Renal pelvis (tissue), 4 donors: ENCODE data around the gene SMC1B. TPM values are rescaled to one million over a fixed set of nuclear protein-coding genes. Genes with fewer than 3 reads are reported as not detected.
"Not testable (repeated sequence)": the region's sequence is repeated elsewhere in the genome, so short reads cannot be mapped to it uniquely, and the experiment has no call there.

Source experiments
- DNase-seq: peaks from one replicate; pipeline ENCODE4 v3.0.0-alpha.2; 2013
- polyA plus RNA-seq, 3 donors: library from polyadenylated mRNA; unstranded; fragments of 120-200 nt; gene quantifications; one replicate each; pipeline ENCODE4 v1.2.1, GENCODE V29; 2013; ENCODE audit not compliant: insufficient read length in 3 of 3

The SMC1B gene
- polyA plus RNA-seq, 3 donors: 0.13 to 0.25 (median 0.13) TPM

DNA sequence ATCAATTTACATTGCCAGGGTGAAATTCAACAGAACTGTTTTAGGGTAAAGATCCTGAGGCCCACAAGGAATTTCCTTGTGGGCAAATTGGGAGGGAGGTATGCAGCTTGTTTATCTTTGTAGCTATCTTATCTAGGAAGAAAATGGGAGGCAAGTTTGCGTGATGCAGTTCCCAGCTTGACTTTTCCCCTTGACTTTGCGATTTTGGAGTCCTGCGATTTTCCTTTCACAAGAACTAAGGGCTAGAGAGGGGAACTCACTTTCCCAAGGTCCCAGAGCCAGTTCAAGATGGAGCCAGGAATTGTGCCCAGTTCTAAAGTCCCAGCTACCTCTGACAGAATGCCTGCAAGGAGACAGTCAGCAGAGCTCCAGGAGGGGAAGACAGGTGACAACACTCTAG lies 30.8 kb upstream of the SMC1B start:
- DNase-seq: no peak

GRCh38 chr22:45442116-45442515 lies 28.7 kb upstream of the SMC1B start:
- no peak for DNase-seq

DNA sequence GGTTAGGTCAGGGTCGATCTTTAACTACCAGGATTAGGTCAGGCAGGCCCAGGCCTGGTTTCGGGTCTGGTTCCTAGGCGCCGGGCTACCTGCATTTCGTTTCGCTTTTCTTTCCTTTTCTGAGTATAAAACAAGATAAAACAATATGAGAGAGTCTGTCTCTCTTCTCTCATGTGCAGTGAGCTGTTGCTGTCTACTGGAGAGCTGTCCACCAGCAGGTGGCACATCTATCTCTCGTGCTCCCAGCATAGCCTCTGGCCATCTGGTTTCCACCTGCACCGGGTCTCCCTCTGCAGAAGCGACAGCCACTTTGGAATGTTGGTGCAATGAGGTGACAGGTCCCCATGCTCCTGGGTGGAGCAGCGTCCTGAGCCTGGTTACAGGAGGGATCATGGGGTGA lies 27.7 kb upstream of the SMC1B start:
- peak; percentile 59 for DNase-seq

GRCh38 chr22:45440688-45441087 lies 27.3 kb upstream of the SMC1B start:
- not testable (repeated sequence) for DNase-seq

GRCh38 chr22:45438336-45438735 lies 24.9 kb upstream of the SMC1B start:
- DNase-seq: no peak

DNA sequence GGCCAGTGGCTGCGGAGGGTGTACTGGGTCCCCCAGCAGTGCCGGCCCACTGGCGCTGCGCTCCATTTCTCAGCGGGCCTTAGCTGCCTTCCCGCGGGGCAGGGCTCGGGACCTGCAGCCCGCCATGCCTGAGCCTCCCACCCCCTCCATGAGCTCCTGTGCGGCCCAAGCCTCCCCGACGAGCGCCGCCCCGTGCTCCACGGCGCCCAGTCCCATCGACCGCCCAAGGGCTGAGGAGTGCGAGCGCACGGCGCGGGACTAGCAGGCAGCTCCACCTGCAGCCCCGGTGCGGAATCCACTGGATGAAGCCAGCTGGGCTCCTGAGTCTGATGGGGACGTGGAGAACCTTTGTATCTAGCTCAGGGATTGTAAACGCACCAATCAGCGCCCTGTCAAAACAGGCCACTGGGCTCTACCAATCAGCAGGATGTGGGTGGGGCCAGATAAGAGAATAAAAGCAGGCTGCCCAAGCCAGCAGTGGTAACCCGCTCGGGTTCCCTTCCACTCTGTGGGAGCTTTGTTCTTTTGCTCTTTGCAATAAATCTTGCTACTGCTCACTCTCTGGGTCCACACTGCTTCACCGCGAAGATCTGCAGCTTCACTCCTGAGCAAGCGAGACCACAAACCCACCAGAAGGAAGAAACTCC lies 23.6 kb upstream of the SMC1B start:
- DNase-seq: not testable (repeated sequence)

GRCh38 chr22:45435544-45436139 lies 22.2 kb upstream of the SMC1B start:
- DNase-seq: peak; percentile 88

DNA sequence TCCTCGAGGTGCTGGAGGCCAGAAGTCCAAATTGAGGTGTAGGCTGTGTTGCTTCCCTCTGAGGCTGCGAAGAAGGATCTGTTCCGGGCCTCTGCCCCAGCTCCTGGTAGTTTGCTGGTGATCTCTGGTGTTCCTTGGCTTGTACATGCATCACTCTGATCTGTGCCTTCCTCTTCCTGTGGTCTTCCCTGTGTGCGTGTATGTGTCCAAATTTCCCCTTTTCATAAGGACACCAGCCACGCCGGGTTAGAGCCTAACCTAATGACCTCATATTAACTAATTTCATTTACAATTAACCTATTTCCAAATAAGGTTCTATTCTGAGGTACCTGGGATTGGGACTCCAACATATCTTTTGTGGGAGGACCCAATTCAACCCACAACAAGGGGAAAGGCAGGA lies 21.6 kb upstream of the SMC1B start:
- no peak for DNase-seq

DNA sequence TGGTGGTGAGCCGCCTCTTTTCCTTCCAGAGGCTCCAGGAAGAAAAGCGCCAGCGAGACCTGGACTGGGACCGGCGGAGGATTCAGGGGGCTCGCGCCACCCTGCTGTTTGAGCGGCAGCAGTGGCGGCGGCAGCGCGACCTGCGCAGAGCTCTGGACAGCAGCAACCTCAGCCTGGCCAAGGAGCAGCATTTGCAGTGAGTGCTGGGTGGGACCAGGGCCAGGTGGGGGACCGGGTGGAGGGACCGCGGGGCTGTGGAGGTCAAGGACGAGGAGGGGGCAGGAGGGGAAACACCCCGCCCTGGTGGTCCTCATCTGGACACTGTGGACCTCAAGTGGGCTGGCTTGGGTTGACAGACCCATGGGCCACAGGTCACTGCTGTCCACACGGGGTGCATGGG lies 17.5 kb upstream of the SMC1B start:
- no peak for DNase-seq

GRCh38 chr22:45429981-45430775 lies 16.8 kb upstream of the SMC1B start:
- no peak for DNase-seq

DNA sequence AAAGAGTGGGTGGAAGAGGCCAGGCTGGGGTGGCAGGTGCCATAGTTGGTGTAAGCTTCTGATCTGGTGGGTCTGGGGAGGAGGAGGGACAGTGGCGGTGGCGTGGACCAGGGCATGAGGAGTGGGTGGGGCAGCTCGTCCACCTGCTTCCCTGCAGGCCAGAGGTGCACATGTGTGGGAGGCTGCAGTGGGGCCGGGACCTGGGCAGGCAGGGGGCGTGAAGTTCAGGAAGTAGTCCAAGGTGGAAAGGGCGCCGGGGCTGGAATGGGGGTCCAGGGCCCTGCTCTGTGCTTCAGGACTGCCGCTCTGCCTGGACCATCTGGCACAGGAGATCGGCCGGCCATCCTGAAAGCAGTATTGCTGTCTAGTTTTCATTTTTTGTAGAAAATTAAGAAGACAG lies 16.0 kb upstream of the SMC1B start:
- DNase-seq: no peak

GRCh38 chr22:45428391-45429385 lies 15.3 kb upstream of the SMC1B start:
- no peak for DNase-seq

GRCh38 chr22:45427114-45427513 lies 13.7 kb upstream of the SMC1B start:
- no peak for DNase-seq

DNA sequence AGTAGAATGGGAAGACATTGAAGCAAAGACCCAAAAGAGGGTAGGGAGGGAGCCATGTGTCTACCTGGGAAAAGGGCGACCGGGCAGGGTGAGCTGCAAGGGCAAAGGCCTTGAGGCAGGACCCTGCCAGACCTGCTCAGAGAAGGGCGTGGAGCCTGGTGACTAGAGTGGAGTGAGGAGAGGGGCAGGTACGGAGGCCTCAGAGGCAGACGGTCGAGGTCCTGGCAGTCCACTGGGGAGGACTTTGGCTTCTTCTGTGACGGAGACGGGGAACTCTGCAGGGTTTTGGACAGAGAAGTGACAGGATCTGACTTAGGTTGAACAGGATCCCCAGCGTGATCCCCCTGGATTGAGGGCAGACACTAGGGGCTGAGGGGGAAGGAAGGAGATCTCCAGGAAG lies 13.0 kb upstream of the SMC1B start:
- DNase-seq: no peak

DNA sequence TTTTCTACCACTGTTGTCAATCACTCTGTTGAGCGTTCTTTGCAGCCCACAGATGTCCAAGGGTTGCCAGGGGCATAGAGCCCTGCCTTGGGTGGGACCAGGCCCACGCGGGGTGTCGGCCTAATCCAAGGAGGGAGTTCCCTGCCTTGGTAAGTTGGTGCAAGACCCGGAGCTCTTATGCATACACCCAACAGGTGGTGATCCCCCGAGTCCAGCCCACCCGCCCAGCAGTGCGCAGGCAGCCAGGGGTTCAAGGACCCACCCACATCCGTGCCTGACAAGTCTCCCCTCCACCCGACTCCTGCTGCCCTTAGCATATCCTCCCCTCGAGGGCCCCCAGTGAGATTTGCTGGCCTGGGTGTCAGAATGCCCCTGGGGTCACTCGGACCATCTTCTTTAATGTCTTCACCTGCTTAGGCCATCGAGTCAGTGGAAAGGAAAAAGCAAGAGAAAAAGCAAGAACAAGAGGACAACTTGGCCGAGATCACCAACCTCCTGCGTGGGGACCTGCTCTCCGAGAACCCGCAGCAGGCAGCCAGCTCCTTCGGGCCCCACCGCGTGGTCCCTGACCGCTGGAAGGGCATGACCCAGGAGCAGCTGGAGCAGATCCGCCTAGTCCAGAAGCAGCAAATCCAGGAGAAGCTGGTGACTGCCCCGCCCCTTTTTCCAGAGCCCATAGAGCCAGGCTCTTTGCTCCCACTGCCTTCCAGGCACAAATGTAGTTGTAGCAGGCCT lies 12.3 kb upstream of the SMC1B start:
- no peak for DNase-seq

- no peak for DNase-seq
Measured at GRCh38 chr22:45425101-45425500, 11.7 kb upstream of the SMC1B start.

DNA sequence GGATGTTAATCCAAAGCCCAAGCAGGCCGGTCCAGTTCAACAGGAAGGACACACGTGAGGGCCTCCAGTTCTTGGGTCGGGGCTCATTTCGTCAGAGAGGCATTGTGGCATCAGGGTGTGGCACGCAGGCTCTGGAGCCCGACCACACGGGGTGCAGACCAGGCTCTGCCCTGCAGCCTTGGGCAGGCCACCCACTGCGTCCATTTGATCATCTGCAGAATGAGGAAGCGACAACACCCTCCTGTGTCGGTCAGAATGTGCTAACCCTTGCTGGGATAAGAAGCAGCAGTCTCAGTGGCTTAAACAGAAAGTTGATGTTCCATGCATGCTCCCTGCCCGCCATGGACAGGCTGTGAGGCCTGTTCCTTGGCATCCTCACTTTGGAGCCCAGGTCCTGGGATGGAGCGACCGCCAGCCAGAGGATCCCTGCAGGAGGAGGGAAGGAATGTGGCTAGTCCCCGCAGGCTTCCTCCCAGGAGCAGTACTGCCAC lies 10.9 kb upstream of the SMC1B start:
- no peak for DNase-seq

GRCh38 chr22:45423524-45423923 lies 10.1 kb upstream of the SMC1B start:
- no peak for DNase-seq

- no peak for DNase-seq
Measured at GRCh38 chr22:45422237-45422983, 9.0 kb upstream of the SMC1B start.

DNA sequence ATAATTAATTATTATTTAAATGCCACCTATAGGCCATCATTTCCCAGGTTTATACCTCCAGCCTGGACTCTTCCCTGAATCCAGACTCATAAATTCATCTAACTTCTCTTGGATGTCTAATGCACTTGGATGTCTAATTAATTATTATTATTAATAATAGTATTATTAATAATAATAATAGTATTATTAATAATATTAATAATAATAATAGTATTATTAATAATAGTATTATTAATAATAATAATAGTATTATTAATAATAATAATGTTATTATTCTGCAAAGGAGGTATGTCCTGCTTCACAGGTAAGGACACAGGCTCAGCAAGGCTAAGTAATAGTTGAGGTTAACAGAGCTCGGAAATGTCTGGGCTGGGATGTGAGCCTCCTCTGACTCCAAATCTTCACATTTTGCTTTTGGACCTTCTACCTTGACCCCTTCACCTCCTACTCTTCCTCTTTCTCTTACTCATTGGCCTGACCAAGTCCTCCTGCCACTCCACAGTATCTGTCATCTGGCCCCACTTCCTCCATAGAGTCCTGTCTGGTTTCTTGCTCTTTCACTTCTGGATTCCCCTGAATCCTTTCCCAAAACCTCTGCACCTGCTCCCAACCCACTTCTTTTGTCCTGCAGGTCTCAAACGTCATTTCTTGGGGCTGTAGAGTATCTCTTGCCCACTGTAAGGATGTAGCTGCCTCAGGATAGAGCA lies 8.1 kb upstream of the SMC1B start:
- no peak for DNase-seq
